ENCODE results near the gene SPATA18.

SPATA18 gene

GRCh38 chr4:52091801-52092200 lies 40.7 kb downstream of the SPATA18 start:
- Histone ChIP-seq H3K4me1 (ENCODE audit: control insufficient read depth in 2 of 2, insufficient read depth in 1 of 2, low read depth in 1 of 2, low read length in 2 of 2) (no peaks in the 10 kb centered on the region), H3K27me3 (ENCODE audit: control insufficient read depth in 3 of 3, insufficient read depth in 3 of 3, low read depth in 1 of 3, low read length in 3 of 3) (no peaks in the 10 kb centered on the region), H3K14ac (ENCODE audit: low read length) (no peak overlapping the region), H2BK12ac (ENCODE audit: low read length) (no peak overlapping the region), H3K18ac (ENCODE audit: low read length) (no peak overlapping the region), H4K8ac (ENCODE audit: low read depth, low read length) (no peak overlapping the region), H2BK5ac (ENCODE audit: low read length) (no peak overlapping the region), H2AFZ (ENCODE audit: low read length) (no peak overlapping the region), H3K36me3 (replicated peaks in 1 of 2; ENCODE audit: control insufficient read depth in 2 of 2, insufficient read depth in 2 of 2, low read length in 2 of 2) (no peaks in the 10 kb centered on the region), H2BK15ac (ENCODE audit: low read length) (no peak overlapping the region), H3K4me3 (ENCODE audit: low read length in 2 of 2) (no peak overlapping the region), H3K23ac (ENCODE audit: low read depth, low read length, poor library complexity) (no peak overlapping the region), H3K9ac (ENCODE audit: low read depth, low read length, poor library complexity) (no peak overlapping the region), H3K4me2 (ENCODE audit: insufficient read depth, low read length, poor library complexity, severe bottlenecking) (no peak overlapping the region), H2AK5ac (ENCODE audit: low read depth, low read length) (no peak overlapping the region), H3K4ac (ENCODE audit: low read length) (no peak overlapping the region), H2BK120ac (ENCODE audit: low read depth, low read length) (no peak overlapping the region), H4K91ac (ENCODE audit: low read depth, low read length, poor library complexity) (no peak overlapping the region), H3K79me1 (ENCODE audit: low read depth, low read length) (peaks cover 2% of the 10 kb centered on the region), H3K9me3 (replicated peaks in 1 of 2; ENCODE audit: control insufficient read depth in 2 of 2, insufficient read depth in 1 of 2, low read depth in 1 of 2, low read length in 2 of 2) (no peaks in the 10 kb centered on the region), H3K27ac (replicated peaks; ENCODE audit: low read length) (no peak overlapping the region)
- DNase-seq (ENCODE audit: low spot score), result no peak
- no CpG with 5 or more reads among the region's 5 CpGs for WGBS, 2 donors (ENCODE audit: extremely low coverage in 2 of 2, insufficient read length in 2 of 2, insufficient replicate concordance in 1 of 2)

DNA sequence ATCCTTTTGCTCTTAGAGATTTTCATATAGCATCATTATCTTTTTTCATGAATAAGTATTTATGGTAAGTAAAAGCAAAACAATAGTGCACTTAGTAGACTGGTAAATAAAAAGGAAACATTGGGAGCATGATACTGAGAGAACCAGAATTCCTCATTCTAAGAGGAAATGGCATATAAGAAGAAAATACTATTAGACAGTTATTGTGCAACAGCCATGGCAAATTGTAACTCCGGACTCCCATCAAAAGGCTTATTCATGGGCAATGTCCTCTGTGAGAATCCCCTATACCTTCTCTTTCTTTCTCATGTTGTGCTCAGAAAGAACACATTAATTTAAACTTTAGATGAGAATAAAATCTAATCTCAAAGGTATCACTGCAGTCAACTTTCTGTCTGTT lies 42.4 kb downstream of the SPATA18 start:
- no peak overlapping the region for H3K27ac ChIP-seq (replicated peaks; ENCODE audit: low read length)
- no peak overlapping the region for H3K14ac ChIP-seq (ENCODE audit: low read length)
- H3K9me3 ChIP-seq (replicated peaks in 1 of 2; ENCODE audit: control insufficient read depth in 2 of 2, insufficient read depth in 1 of 2, low read depth in 1 of 2, low read length in 2 of 2), result no peaks in the 10 kb centered on the region
- H3K23ac ChIP-seq (ENCODE audit: low read depth, low read length, poor library complexity), result no peak overlapping the region
- no peak overlapping the region for H3K4ac ChIP-seq (ENCODE audit: low read length)
- no peak overlapping the region for H2BK5ac ChIP-seq (ENCODE audit: low read length)
- H3K18ac ChIP-seq (ENCODE audit: low read length), result no peak overlapping the region
- no peak for DNase-seq (ENCODE audit: low spot score)
- H2AK5ac ChIP-seq (ENCODE audit: low read depth, low read length), result no peak overlapping the region
- no peak overlapping the region for H2BK120ac ChIP-seq (ENCODE audit: low read depth, low read length)
- H3K4me1 ChIP-seq (ENCODE audit: control insufficient read depth in 2 of 2, insufficient read depth in 1 of 2, low read depth in 1 of 2, low read length in 2 of 2), result no peaks in the 10 kb centered on the region
- no peak overlapping the region for H3K4me2 ChIP-seq (ENCODE audit: insufficient read depth, low read length, poor library complexity, severe bottlenecking)
- H3K79me1 ChIP-seq (ENCODE audit: low read depth, low read length), result peaks cover 2% of the 10 kb centered on the region
- H3K4me3 ChIP-seq (ENCODE audit: low read length in 2 of 2), result no peak overlapping the region
- H4K8ac ChIP-seq (ENCODE audit: low read depth, low read length), result no peak overlapping the region
- H3K27me3 ChIP-seq (ENCODE audit: control insufficient read depth in 3 of 3, insufficient read depth in 3 of 3, low read depth in 1 of 3, low read length in 3 of 3), result no peaks in the 10 kb centered on the region
- no CpG with 5 or more reads among the region's 1 CpG for WGBS, 2 donors (ENCODE audit: extremely low coverage in 2 of 2, insufficient read length in 2 of 2, insufficient replicate concordance in 1 of 2)
- no peak overlapping the region for H2BK15ac ChIP-seq (ENCODE audit: low read length)
- H2BK12ac ChIP-seq (ENCODE audit: low read length), result no peak overlapping the region
- H3K9ac ChIP-seq (ENCODE audit: low read depth, low read length, poor library complexity), result no peak overlapping the region
- no peaks in the 10 kb centered on the region for H3K36me3 ChIP-seq (replicated peaks in 1 of 2; ENCODE audit: control insufficient read depth in 2 of 2, insufficient read depth in 2 of 2, low read length in 2 of 2)
- H4K91ac ChIP-seq (ENCODE audit: low read depth, low read length, poor library complexity), result no peak overlapping the region
- no peak overlapping the region for H2AFZ ChIP-seq (ENCODE audit: low read length)

DNA sequence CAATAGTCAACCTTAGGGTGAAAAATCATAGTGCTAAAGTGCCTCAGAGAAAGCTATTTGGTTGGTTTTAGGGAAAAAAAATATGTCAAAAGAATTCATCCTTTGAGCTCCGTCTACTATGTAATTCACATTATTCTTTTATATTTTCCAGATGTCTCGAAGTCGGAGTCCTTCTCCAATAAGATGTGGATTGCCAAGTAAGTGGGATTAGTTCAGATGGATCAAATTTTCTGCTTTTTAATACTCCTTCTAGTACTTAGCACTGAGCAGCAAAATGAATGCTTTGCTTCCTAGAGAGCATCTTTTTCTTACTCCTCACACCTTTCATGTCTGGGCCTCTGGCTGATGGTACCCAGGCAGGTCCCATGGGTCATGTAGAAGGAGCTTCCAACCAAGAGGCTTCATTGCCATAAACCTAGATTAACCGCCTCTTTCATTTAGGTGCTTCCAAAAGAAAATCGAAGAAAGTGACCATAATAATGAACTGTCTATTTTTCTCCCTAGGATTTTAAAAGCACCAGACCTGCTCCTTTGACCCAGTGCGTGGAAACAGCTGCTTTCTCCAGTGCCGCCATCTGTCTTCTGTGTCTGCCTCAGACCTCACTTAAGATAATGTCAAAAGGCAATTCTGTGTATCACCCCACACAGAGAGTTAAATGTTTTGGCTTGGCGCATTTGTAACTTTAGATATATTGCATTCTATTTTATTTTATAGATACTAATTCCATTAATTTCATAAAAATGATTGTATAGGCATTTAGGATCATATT lies 43.5 kb downstream of the SPATA18 start:
- no peaks in the 10 kb centered on the region for H3K27me3 ChIP-seq (ENCODE audit: control insufficient read depth in 3 of 3, insufficient read depth in 3 of 3, low read depth in 1 of 3, low read length in 3 of 3)
- no CpG with 5 or more reads among the region's 8 CpGs for WGBS, 2 donors (ENCODE audit: extremely low coverage in 2 of 2, insufficient read length in 2 of 2, insufficient replicate concordance in 1 of 2)
- no peak overlapping the region for H3K14ac ChIP-seq (ENCODE audit: low read length)
- H3K4ac ChIP-seq (ENCODE audit: low read length), result no peak overlapping the region
- no peaks in the 10 kb centered on the region for H3K36me3 ChIP-seq (replicated peaks in 1 of 2; ENCODE audit: control insufficient read depth in 2 of 2, insufficient read depth in 2 of 2, low read length in 2 of 2)
- no peak overlapping the region for H2AFZ ChIP-seq (ENCODE audit: low read length)
- H2BK5ac ChIP-seq (ENCODE audit: low read length), result no peak overlapping the region
- H3K18ac ChIP-seq (ENCODE audit: low read length), result no peak overlapping the region
- H3K79me1 ChIP-seq (ENCODE audit: low read depth, low read length), result peaks cover 2% of the 10 kb centered on the region
- H3K4me1 ChIP-seq (ENCODE audit: control insufficient read depth in 2 of 2, insufficient read depth in 1 of 2, low read depth in 1 of 2, low read length in 2 of 2), result no peaks in the 10 kb centered on the region
- H4K8ac ChIP-seq (ENCODE audit: low read depth, low read length), result no peak overlapping the region
- no peak overlapping the region for H3K27ac ChIP-seq (replicated peaks; ENCODE audit: low read length)
- no peak overlapping the region for H2AK5ac ChIP-seq (ENCODE audit: low read depth, low read length)
- H3K4me3 ChIP-seq (ENCODE audit: low read length in 2 of 2), result no peak overlapping the region
- H2BK15ac ChIP-seq (ENCODE audit: low read length), result no peak overlapping the region
- H3K23ac ChIP-seq (ENCODE audit: low read depth, low read length, poor library complexity), result no peak overlapping the region
- no peak overlapping the region for H4K91ac ChIP-seq (ENCODE audit: low read depth, low read length, poor library complexity)
- DNase-seq (ENCODE audit: low spot score), result no peak
- H3K9me3 ChIP-seq (replicated peaks in 1 of 2; ENCODE audit: control insufficient read depth in 2 of 2, insufficient read depth in 1 of 2, low read depth in 1 of 2, low read length in 2 of 2), result no peaks in the 10 kb centered on the region
- H2BK120ac ChIP-seq (ENCODE audit: low read depth, low read length), result no peak overlapping the region
- no peak overlapping the region for H3K4me2 ChIP-seq (ENCODE audit: insufficient read depth, low read length, poor library complexity, severe bottlenecking)
- H2BK12ac ChIP-seq (ENCODE audit: low read length), result no peak overlapping the region
- no peak overlapping the region for H3K9ac ChIP-seq (ENCODE audit: low read depth, low read length, poor library complexity)

GRCh38 chr4:52095374-52095773 lies 44.3 kb downstream of the SPATA18 start:
- H3K27me3 ChIP-seq (ENCODE audit: control insufficient read depth in 3 of 3, insufficient read depth in 3 of 3, low read depth in 1 of 3, low read length in 3 of 3), result no peaks in the 10 kb centered on the region
- no peak overlapping the region for H2BK120ac ChIP-seq (ENCODE audit: low read depth, low read length)
- H2BK12ac ChIP-seq (ENCODE audit: low read length), result no peak overlapping the region
- no peak overlapping the region for H3K27ac ChIP-seq (replicated peaks; ENCODE audit: low read length)
- H3K79me1 ChIP-seq (ENCODE audit: low read depth, low read length), result peaks cover 2% of the 10 kb centered on the region
- no peak overlapping the region for H3K14ac ChIP-seq (ENCODE audit: low read length)
- H3K23ac ChIP-seq (ENCODE audit: low read depth, low read length, poor library complexity), result no peak overlapping the region
- no peak overlapping the region for H2BK5ac ChIP-seq (ENCODE audit: low read length)
- H2BK15ac ChIP-seq (ENCODE audit: low read length), result no peak overlapping the region
- H3K4me2 ChIP-seq (ENCODE audit: insufficient read depth, low read length, poor library complexity, severe bottlenecking), result no peak overlapping the region
- no peak overlapping the region for H4K8ac ChIP-seq (ENCODE audit: low read depth, low read length)
- no peak overlapping the region for H3K18ac ChIP-seq (ENCODE audit: low read length)
- H2AK5ac ChIP-seq (ENCODE audit: low read depth, low read length), result no peak overlapping the region
- DNase-seq (ENCODE audit: low spot score), result no peak
- no peaks in the 10 kb centered on the region for H3K36me3 ChIP-seq (replicated peaks in 1 of 2; ENCODE audit: control insufficient read depth in 2 of 2, insufficient read depth in 2 of 2, low read length in 2 of 2)
- H3K4ac ChIP-seq (ENCODE audit: low read length), result no peak overlapping the region
- H3K9ac ChIP-seq (ENCODE audit: low read depth, low read length, poor library complexity), result no peak overlapping the region
- H2AFZ ChIP-seq (ENCODE audit: low read length), result no peak overlapping the region
- WGBS, 2 donors (ENCODE audit: extremely low coverage in 2 of 2, insufficient read length in 2 of 2, insufficient replicate concordance in 1 of 2), result no CpG with 5 or more reads among the region's 1 CpG
- no peaks in the 10 kb centered on the region for H3K4me1 ChIP-seq (ENCODE audit: control insufficient read depth in 2 of 2, insufficient read depth in 1 of 2, low read depth in 1 of 2, low read length in 2 of 2)
- H3K4me3 ChIP-seq (ENCODE audit: low read length in 2 of 2), result no peak overlapping the region
- H4K91ac ChIP-seq (ENCODE audit: low read depth, low read length, poor library complexity), result no peak overlapping the region
- H3K9me3 ChIP-seq (replicated peaks in 1 of 2; ENCODE audit: control insufficient read depth in 2 of 2, insufficient read depth in 1 of 2, low read depth in 1 of 2, low read length in 2 of 2), result no peaks in the 10 kb centered on the region

All from neuronal stem cell (in vitro differentiated cells).